Activated naive CD8-positive, alpha-beta T cell treated with anti-CD3 and anti-CD28 coated beads, Interleukin-2, amount 50 U/mL, for 24 hours (primary cell): ENCODE data around the gene MOGAT3.
"Not testable (repeated sequence)": the region's sequence is repeated elsewhere in the genome, so short reads cannot be mapped to it uniquely, and the experiment has no call there.

Source experiments
- ATAC-seq: fragments of 150-1000 bp; cut with Tn5 transposase; one replicate; pipeline ENCODE4 v1.10.0; 2021
- DNase-seq: peaks from one replicate; pipeline ENCODE4 v3.0.0; 2021
- H3K27ac Mint-ChIP-seq: one replicate; pipeline ENCODE4 v1.8.0; 2021; ENCODE audit warnings: mild to moderate bottlenecking, mixed read lengths
- H3K27me3 Mint-ChIP-seq: one replicate; pipeline ENCODE4 v1.8.0; 2021; ENCODE audit warnings: mixed read lengths
- H3K36me3 Mint-ChIP-seq: one replicate; pipeline ENCODE4 v1.8.0; 2021; ENCODE audit warnings: low read depth, mixed read lengths
- H3K4me1 Mint-ChIP-seq: one replicate; pipeline ENCODE4 v1.8.0; 2021; ENCODE audit warnings: mixed read lengths
- H3K4me3 Mint-ChIP-seq: one replicate; pipeline ENCODE4 v1.8.0; 2021; ENCODE audit warnings: mild to moderate bottlenecking, moderate library complexity, mixed read lengths
- H3K9me3 Mint-ChIP-seq: one replicate; pipeline ENCODE4 v1.8.0; 2021; ENCODE audit warnings: mixed read lengths

Gene MOGAT3

GRCh38 chr7:101218236-101219125, 17.6 kb upstream of the MOGAT3 start:
- Mint-ChIP-seq H3K27me3 (no peaks in the 10 kb centered on the region), H3K27ac (peak overlapping the region; percentile 92), H3K4me1 (peaks cover 36% of the 10 kb centered on the region), H3K9me3 (no peaks in the 10 kb centered on the region), H3K4me3 (peak overlapping the region; percentile 97), H3K36me3 (peaks cover 1% of the 10 kb centered on the region)
- no peak for ATAC-seq
- DNase-seq: no peak

DNA sequence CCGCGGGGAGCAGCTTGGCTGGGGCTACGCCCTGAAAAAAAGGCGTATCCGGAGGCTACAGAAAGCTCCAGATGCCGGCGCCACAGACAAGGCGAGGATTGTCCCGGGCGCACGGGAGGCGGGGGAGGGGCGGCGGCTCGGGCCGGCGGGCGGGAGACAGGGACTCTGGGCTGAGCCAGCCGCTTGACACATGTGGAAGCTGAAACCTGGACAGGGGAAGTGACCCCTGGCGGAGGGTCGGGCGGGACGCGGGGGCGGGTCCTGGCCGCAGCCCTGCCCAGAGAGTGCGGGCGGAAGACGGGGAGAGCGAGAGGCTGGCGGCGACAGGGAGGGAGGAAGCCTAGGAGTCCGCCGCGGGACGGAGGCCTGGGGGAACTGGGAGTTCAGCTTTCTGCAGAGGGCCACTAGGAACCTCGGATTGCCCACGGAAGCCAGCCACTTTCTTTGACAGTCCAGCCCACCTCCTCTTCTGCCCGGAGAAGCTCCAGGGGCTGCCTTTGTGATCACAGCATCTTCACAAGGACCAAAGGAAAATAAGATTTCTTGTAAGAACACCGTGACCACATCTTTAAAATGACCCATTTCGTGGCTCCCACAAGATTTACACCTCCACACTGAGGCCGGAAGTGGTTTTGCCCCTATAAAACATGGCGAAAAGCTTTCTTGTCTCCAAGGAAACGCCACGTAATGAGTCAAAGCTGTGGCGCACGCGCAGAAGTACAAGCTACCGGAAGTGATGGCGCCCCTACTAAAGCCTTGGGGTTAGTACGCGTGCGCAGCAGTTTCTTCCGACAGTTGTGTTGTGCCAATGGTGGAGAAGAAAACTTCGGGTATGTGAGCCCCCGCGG, 16.8 kb upstream of the MOGAT3 start, which contains the start of the genes PLOD3 and ZNHIT1:
TSS of gene PLOD3 (minus strand) at position 194 of the 848 bp plus-strand sequence. CDS start 307 bp downstream, outside the sequence.
TSS of gene ZNHIT1 (plus strand) at position 778 of the 848 bp plus-strand sequence. CDS start at position 809, 31 bp downstream.
- H3K4me1 Mint-ChIP-seq: peaks cover 36% of the 10 kb centered on the region
- peaks cover 1% of the 10 kb centered on the region for H3K36me3 Mint-ChIP-seq

DNA sequence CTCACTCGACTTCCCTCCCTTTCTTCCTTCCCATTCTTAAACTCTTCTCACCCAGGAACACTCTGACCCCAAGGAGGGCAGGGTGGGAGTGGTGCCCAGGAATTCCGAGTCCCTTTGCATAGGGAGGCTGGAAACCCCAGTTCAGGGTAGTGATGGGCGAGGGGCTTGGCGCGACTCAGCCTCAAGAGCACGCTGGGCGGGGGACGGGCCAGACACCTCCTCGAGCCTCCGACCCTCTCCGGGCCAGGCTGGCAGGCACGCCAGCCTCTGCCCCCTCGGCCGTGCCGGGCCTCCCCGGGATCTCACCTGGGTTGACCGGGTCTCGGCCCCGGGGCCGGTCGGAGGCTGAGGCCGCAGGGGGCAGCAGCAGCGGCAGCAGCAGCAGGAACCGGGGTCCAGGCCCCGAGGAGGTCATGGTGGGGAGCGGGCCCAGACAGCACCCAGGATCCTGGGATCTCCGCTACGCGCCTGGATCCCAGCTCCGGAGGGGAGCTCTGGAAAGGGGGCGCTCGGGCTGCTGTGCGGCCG, 16.1 kb upstream of the MOGAT3 start:
- DNase-seq: no peak
- peak overlapping the region; percentile 92 for H3K27ac Mint-ChIP-seq
- H3K4me1 Mint-ChIP-seq: peaks cover 36% of the 10 kb centered on the region
- peak overlapping the region; percentile 97 for H3K4me3 Mint-ChIP-seq
- peaks cover 1% of the 10 kb centered on the region for H3K36me3 Mint-ChIP-seq
- no peaks in the 10 kb centered on the region for H3K27me3 Mint-ChIP-seq
- no peaks in the 10 kb centered on the region for H3K9me3 Mint-ChIP-seq
- no peak for ATAC-seq

More for the DNA sequence above, 16.8 kb upstream of the MOGAT3 start, which contains the start of the genes PLOD3 and ZNHIT1:
- ATAC-seq (peak; percentile 60), DNase-seq (peak; percentile 96)
- Mint-ChIP-seq H3K27me3 (no peaks in the 10 kb centered on the region), H3K9me3 (no peaks in the 10 kb centered on the region), H3K27ac (peak within 1 kb of the TSS; percentile 92), H3K4me3 (peak within 1 kb of the TSS; percentile 97)

DNA sequence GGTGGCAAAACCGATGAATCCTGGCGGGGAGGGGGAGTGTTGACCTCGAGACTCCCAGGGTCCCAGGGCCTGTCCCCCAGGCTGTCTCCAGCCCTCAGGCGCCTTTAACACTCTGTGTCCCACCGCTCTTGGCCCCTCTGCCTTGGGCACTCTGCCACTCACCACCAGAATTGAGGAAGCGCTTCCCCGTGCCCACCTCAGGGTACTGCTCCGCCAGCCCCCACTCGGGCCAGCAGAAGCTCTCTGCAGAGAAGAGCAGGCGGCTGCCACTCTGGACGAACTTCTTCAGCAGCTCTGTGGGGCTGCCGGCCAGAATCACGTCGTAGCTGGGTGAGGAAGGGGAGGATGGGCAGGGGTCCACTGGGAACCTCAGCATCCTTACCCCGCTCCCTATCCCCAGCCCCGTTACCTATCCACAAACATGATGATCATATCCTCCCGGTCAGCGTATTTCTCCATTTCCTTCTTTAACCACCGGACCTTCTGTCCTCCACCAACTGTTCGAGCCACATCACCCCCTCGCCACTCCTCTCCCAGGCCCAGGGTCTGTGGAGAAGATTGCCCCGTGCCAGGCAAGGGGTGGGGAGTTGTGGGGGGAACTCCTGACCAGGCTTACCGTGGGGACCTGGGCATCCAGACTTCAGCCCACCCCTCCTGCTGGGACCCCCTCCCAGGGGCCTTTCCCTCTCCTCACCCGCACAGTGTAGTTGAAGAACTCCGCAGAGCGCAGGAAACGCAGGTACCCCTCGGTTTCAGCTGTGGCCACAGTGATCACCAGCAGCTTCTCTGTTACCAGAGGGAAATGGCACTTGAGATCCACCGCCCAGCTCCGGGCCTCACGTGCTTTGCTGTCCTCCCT, 15.4 kb upstream of the MOGAT3 start:
- Mint-ChIP-seq H3K27ac (peak overlapping the region; percentile 42), H3K27me3 (no peaks in the 10 kb centered on the region), H3K4me3 (peak overlapping the region; percentile 97), H3K4me1 (peaks cover 36% of the 10 kb centered on the region), H3K36me3 (peaks cover 1% of the 10 kb centered on the region), H3K9me3 (no peaks in the 10 kb centered on the region)
- peak; percentile 10 for DNase-seq
- no peak for ATAC-seq

- H3K4me3 Mint-ChIP-seq: no peak overlapping the region
- peaks cover 9% of the 10 kb centered on the region for H3K36me3 Mint-ChIP-seq
These were observed 11.2 kb upstream of the MOGAT3 start for GRCh38 chr7:101212014-101212413.

DNA sequence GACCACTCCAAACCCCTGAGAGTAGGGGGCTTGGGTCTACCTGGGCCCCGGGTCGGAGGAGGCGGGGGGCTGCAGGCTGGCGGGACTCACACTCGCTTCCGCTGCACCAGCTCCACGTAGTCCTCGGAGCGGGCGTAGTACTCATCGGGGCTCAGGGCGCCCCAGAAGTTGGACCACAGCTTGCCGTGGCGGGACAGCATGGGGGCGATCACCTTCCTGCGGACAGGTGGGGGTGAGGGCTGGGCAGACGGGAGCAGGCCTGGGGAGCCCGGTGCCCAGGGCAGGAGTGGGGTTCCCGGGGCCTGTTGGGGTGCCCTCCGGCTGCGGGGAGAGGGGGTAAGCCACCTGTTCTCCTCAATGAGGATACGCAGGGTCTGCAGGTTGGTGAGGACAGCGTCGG, 10.7 kb upstream of the MOGAT3 start:
- H3K9me3 Mint-ChIP-seq: no peaks in the 10 kb centered on the region
- H3K27me3 Mint-ChIP-seq: no peaks in the 10 kb centered on the region
- DNase-seq (no peak), ATAC-seq (no peak)
- peaks cover 6% of the 10 kb centered on the region for H3K4me1 Mint-ChIP-seq
- H3K4me3 Mint-ChIP-seq: no peak overlapping the region
- no peak overlapping the region for H3K27ac Mint-ChIP-seq
- H3K36me3 Mint-ChIP-seq: peaks cover 9% of the 10 kb centered on the region

More at GRCh38 chr7:101212014-101212413, 11.2 kb upstream of the MOGAT3 start:
- Mint-ChIP-seq H3K27me3 (no peaks in the 10 kb centered on the region), H3K9me3 (no peaks in the 10 kb centered on the region), H3K4me1 (peaks cover 9% of the 10 kb centered on the region), H3K27ac (no peak overlapping the region)
- ATAC-seq: no peak
- no peak for DNase-seq

GRCh38 chr7:101210143-101210542, 9.3 kb upstream of the MOGAT3 start:
- Mint-ChIP-seq H3K4me1 (no peaks in the 10 kb centered on the region), H3K36me3 (peaks cover 8% of the 10 kb centered on the region), H3K27me3 (no peaks in the 10 kb centered on the region), H3K4me3 (no peak overlapping the region), H3K27ac (no peak overlapping the region), H3K9me3 (no peaks in the 10 kb centered on the region)
- no peak for ATAC-seq
- DNase-seq: no peak

- Mint-ChIP-seq H3K4me1 (peaks cover under 1% of the 10 kb centered on the region), H3K9me3 (no peaks in the 10 kb centered on the region), H3K27ac (no peak overlapping the region), H3K4me3 (no peak overlapping the region), H3K27me3 (peaks cover under 1% of the 10 kb centered on the region), H3K36me3 (peaks cover 8% of the 10 kb centered on the region)
- ATAC-seq (no peak), DNase-seq (no peak)
These were observed 8.0 kb upstream of the MOGAT3 start for GRCh38 chr7:101208794-101209193.

DNA sequence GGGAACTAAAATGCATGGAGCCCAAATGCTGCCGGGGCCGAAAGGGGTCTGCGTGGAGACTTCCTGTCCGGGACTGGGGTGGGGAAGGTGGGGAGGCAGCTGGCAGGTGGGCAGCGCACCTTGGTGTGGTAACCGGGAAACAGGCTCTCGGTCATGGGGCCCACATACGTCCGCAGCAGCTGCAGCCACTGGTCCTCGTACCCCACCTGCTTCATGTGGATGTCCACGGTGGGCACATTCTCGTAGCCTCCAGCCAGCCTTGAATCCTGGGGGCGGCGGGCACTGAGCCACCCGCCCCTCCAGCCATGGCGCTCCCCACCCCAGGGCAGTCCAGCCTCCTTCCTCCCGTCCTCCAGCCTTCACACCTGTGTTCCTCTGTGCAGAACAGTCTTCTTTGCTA, 6.6 kb upstream of the MOGAT3 start:
- Mint-ChIP-seq H3K27ac (no peak overlapping the region), H3K27me3 (peaks cover 8% of the 10 kb centered on the region), H3K36me3 (peaks cover 8% of the 10 kb centered on the region), H3K4me1 (peaks cover 2% of the 10 kb centered on the region), H3K4me3 (no peak overlapping the region), H3K9me3 (no peaks in the 10 kb centered on the region)
- ATAC-seq (no peak), DNase-seq (no peak)

DNA sequence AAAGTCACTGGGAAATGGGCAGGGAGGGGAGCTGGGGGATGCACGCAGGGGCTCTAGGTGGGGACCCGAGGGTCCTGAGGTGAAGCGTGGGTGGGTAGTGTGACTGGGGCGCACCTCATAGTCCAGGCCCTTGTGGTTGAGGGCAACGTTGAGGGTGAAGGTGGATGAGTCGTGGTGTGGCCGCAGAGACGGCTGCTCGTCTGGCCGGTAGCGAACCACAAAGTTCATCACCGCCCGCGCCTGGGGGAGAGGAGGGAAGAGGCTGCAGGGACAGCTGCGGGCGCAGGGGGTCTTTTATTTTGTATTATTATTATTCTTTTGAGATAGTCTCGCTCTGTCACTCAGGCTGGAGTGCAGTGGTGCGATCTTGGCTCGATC, 5.8 kb upstream of the MOGAT3 start:
- Mint-ChIP-seq H3K4me3 (no peak overlapping the region), H3K27me3 (peaks cover 11% of the 10 kb centered on the region), H3K36me3 (peaks cover 8% of the 10 kb centered on the region), H3K9me3 (no peaks in the 10 kb centered on the region), H3K27ac (no peak overlapping the region), H3K4me1 (peaks cover 2% of the 10 kb centered on the region)
- no peak for ATAC-seq
- DNase-seq: no peak

DNA sequence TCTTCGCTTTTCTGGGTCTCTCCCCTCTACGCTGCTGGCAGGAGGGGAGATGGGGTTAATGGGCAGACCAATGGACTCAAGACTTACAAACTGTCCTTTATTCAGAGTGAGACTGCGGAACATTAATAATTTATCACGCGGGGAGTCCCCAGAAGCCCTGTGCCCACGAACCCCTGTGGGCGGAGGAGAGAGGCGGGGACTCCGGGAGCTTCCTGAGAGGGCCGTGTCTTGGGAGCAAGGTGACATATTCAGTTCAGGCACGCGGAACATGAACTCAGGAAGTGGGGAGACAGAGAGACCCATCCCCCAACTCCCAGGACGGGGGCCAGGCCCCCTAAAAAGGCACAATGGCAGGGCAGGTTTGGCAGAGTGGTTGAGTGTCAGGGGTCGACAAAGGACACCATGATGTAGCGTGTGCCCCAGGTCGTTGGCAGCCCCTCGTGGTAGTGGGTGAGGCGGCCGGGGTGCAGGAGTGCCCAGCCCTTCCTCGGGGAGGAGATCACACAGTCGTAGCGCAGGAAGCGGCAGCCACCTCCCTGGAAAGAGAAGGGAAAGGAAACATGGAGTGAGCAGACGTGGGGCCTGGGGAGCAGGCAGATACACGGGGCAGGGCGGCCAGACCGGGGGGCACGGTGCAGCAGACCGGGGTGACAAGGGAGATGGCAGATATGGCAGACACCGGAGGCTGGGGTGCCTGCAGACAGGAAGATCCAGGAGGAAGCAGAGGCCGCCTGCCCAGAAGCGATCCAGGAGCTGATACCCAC, 5.2 kb upstream of the MOGAT3 start:
- Mint-ChIP-seq H3K4me1 (peaks cover 2% of the 10 kb centered on the region), H3K27me3 (peaks cover 17% of the 10 kb centered on the region), H3K4me3 (no peak overlapping the region), H3K27ac (no peak overlapping the region), H3K36me3 (peaks cover 8% of the 10 kb centered on the region), H3K9me3 (no peaks in the 10 kb centered on the region)
- DNase-seq: no peak
- ATAC-seq: no peak

DNA sequence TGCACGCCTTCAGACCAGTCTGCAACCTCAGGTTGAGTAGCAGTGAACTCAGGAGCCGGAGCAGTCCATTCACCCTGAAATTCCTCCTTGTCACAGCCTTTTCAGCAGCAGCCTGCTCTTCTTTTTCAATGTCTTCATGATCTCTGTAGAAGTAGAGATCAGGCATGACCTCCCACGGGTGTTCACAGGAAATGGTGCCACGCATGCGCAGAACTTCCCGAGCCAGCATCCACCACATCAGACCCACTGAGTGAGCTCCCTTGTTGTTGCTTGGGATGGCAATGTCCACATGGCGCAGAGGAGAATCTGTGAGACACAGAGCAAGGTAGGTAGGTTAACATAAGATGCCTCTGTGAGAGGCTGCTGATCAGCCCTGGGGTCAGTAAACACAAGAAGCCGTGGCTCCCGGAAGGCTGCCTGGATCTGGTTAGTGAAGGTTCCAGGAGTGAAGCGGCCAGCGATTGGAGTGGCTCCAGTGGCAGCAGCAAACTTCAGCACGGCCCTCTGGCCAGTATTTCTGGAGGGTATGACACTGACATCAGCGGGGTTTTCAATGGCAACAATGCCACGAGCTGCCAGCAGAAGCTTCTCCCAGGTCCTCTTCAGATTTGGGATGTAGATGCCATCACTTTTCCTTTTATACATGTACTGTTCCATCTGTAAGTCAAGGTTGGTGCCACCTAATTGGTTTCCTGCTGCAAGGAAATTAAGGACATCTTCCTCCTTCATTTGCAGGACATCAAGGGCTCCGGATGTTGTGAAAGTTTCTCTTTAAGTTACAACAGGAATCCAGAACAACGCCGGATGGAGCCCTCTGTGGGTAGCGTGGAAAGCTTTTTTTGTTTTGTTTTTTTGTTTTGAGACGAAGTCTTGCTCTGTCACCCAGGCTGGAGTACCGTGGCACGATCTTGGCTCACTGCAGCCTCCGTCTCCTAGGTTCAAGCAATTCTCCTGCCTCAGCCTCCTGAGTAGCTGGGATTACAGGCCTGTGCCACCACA, 3.2 kb upstream of the MOGAT3 start:
- H3K36me3 Mint-ChIP-seq, H3K9me3 Mint-ChIP-seq, H3K4me1 Mint-ChIP-seq, DNase-seq, ATAC-seq: not testable (repeated sequence)
- peaks cover 30% of the 10 kb centered on the region for H3K27me3 Mint-ChIP-seq
- H3K4me3 Mint-ChIP-seq: peak overlapping the region; percentile 46
- H3K27ac Mint-ChIP-seq: peak overlapping the region; percentile 43
